Measurements from ENCODE around the gene PITPNM3.

DNA sequence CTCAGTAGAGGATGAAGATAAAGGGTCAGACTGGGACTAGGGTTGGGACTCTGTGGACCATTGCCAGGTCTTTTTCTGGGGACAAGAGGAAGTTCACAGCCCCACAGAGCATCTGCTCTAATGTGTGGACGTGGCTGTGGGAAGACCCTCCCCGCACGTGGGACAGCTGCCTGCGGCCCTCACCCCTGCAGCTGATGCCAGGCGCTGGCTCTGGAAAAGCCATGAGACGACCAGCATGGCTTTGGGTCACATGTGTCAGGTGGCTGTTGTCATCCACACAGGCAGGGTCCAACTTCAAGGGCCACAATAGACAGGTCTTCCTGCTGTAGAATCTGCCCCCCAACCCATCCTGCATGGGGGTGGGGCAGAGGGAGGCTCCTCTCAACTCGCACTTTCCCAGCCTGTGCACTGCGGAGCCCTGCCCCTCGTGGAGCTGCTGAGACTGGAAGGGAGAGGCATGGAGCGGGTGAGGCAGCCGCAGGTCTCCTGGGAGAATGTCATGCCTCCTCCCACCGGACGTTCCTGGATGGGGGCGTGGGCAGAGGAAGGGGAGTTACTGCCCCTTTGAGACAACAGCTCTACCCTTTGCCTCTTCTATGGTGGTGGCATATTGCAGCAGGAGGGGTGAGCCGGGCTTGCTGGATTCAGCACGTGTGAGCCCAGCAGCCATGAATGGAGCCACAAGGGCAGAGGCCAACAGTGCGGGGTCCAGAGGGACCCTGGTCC, 58.7 kb downstream of the PITPNM3 start:
- TF ChIP-seq, protein P1, sequence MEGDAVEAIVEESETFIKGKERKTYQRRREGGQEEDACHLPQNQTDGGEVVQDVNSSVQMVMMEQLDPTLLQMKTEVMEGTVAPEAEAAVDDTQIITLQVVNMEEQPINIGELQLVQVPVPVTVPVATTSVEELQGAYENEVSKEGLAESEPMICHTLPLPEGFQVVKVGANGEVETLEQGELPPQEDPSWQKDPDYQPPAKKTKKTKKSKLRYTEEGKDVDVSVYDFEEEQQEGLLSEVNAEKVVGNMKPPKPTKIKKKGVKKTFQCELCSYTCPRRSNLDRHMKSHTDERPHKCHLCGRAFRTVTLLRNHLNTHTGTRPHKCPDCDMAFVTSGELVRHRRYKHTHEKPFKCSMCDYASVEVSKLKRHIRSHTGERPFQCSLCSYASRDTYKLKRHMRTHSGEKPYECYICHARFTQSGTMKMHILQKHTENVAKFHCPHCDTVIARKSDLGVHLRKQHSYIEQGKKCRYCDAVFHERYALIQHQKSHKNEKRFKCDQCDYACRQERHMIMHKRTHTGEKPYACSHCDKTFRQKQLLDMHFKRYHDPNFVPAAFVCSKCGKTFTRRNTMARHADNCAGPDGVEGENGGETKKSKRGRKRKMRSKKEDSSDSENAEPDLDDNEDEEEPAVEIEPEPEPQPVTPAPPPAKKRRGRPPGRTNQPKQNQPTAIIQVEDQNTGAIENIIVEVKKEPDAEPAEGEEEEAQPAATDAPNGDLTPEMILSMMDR (conservative IDR thresholded peaks at IDR 0.05 in 1 of 2, IDR thresholded peaks at IDR 0.05 in 1 of 2; ENCODE audit: extremely low read depth in 1 of 2, insufficient read depth in 1 of 2, low read depth in 1 of 2, low read length in 2 of 2), result no peak
- TF ChIP-seq EZH2 (IDR thresholded peaks at IDR 0.05; ENCODE audit: borderline replicate concordance, low read length), result no peak
